ENCODE measurements around the gene YAE1. TPM values are rescaled to one million over a fixed set of nuclear protein-coding genes. Genes with fewer than 3 reads are reported as not detected.

The YAE1 gene
- total RNA-seq, 2 donors from 2014 or later = 9.8 to 28.3 TPM

- Histone ChIP-seq H3K36me3 (no peaks in the 10 kb centered on the region), H3K4me1 (replicated peaks) (no peaks in the 10 kb centered on the region), H3K27me3 (replicated peaks; ENCODE audit: insufficient read depth) (no peaks in the 10 kb centered on the region), H3K4me3 (no peak overlapping the region), H3K27ac (no peak overlapping the region), H3K9me3 (no peaks in the 10 kb centered on the region)
- DNase-seq (ENCODE audit: low spot score) = no peak
- intact Hi-C loops (cut with DNase I) = no loop called here
- no peak for TF ChIP-seq POLR2A (IDR thresholded peaks at IDR 0.05)
- TF ChIP-seq CTCF (IDR thresholded peaks at IDR 0.05) = no peak
- TF ChIP-seq POLR2AphosphoS5 (IDR thresholded peaks at IDR 0.05) = no peak
Measured at GRCh38 chr7:39557911-39558310, 8.3 kb upstream of the YAE1 start.

DNA sequence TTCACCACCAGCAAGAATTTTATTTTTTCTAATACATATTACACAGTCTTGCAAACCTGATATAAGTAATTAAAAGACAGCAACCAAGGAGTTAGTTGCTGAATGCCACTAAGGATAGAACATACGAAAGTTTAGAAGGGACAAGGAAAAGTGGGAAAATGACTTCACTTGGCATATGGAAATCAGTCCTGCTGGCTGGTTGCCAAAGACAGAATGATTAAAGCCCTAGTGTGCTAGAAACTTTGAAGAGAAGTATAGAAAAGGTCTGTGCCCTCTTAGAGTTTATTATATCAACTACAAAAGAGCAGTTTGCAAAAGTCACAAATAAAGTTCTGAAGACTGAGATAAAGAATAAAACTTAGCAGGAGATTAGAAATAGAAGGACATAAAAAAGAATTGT, 5.8 kb upstream of the YAE1 start:
- no peaks in the 10 kb centered on the region for H3K9me3 ChIP-seq
- TF ChIP-seq POLR2A (IDR thresholded peaks at IDR 0.05) = no peak
- no peak for TF ChIP-seq CTCF (IDR thresholded peaks at IDR 0.05)
- no peak for TF ChIP-seq POLR2AphosphoS5 (IDR thresholded peaks at IDR 0.05)
- no peaks in the 10 kb centered on the region for H3K27me3 ChIP-seq (replicated peaks; ENCODE audit: insufficient read depth)
- 63% methylated on average over 1 of the region's 1 CpG for WGBS
- H3K4me1 ChIP-seq (replicated peaks) = no peaks in the 10 kb centered on the region
- H3K27ac ChIP-seq = no peak overlapping the region
- H3K4me3 ChIP-seq = no peak overlapping the region
- no peak for DNase-seq (ENCODE audit: low spot score)
- H3K36me3 ChIP-seq = no peaks in the 10 kb centered on the region
- intact Hi-C loops (cut with DNase I) = no loop called here

DNA sequence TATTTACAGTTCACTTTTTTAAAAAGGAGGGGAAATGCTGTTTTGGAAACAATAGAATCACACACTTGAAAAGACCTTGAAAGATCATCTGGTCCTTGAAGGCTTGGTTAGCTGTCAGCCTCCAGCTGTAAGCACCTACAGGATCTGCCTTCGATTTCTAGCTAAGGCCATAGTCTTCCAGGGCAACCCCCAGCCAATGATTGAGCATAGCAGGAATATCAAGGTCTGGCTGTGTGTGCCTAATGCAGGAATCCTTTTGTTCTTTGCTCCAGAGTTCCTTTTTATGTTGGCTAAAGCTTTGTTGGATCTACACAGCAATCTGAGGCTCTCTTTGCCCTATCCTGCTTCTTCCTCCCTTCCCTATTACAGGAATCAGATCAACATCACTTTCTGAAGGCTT, 5.2 kb upstream of the YAE1 start:
- no peaks in the 10 kb centered on the region for H3K27me3 ChIP-seq (replicated peaks; ENCODE audit: insufficient read depth)
- no peaks in the 10 kb centered on the region for H3K36me3 ChIP-seq
- H3K9me3 ChIP-seq = no peaks in the 10 kb centered on the region
- intact Hi-C loops (cut with DNase I) = no loop called here
- H3K4me3 ChIP-seq = no peak overlapping the region
- H3K27ac ChIP-seq = no peak overlapping the region
- DNase-seq (ENCODE audit: low spot score) = no peak
- H3K4me1 ChIP-seq (replicated peaks) = no peaks in the 10 kb centered on the region
- TF ChIP-seq POLR2A (IDR thresholded peaks at IDR 0.05) = no peak
- TF ChIP-seq CTCF (IDR thresholded peaks at IDR 0.05) = no peak
- no peak for TF ChIP-seq POLR2AphosphoS5 (IDR thresholded peaks at IDR 0.05)
- WGBS = 60% methylated on average over 1 of the region's 1 CpG

- Histone ChIP-seq H3K36me3 (no peaks in the 10 kb centered on the region), H3K4me1 (replicated peaks) (no peaks in the 10 kb centered on the region), H3K9me3 (no peaks in the 10 kb centered on the region), H3K27me3 (replicated peaks; ENCODE audit: insufficient read depth) (no peaks in the 10 kb centered on the region), H3K27ac (peak overlapping the region; percentile 77 to 78), H3K4me3 (peak overlapping the region; percentile 62 to 63)
- no peak for DNase-seq (ENCODE audit: low spot score)
- intact Hi-C loops (cut with DNase I) = no loop called here
- TF ChIP-seq POLR2AphosphoS5 (IDR thresholded peaks at IDR 0.05) (no peak), POLR2A (IDR thresholded peaks at IDR 0.05) (no peak), CTCF (IDR thresholded peaks at IDR 0.05) (no peak)
- 27% methylated on average over 4 of the region's 4 CpGs for WGBS
Measured at GRCh38 chr7:39565538-39565937, 666 bp upstream of the YAE1 start.

DNA sequence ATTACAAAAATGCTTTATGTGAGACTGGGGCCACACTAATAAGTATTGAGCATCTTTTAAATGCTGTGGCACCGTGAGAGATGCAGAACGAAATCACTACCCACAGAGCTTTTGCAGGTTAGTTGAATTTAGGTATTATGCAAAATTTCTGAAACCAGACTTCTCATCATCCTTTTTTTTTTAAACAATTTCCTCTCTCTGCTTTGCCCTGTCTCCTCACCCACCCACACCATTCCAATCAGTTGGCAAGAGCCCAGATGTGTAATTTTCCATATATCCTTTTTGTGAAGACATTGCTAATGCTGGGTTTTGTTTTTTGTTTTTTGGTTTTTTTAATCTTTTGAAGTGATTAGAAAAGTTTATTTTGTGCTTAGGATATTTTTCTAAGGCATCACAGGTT, 1.1 kb downstream of the YAE1 start:
- TF ChIP-seq POLR2A (IDR thresholded peaks at IDR 0.05) (no peak), POLR2AphosphoS5 (IDR thresholded peaks at IDR 0.05) (no peak), CTCF (IDR thresholded peaks at IDR 0.05) (no peak)
- no peaks in the 10 kb centered on the region for H3K4me1 ChIP-seq (replicated peaks)
- no peaks in the 10 kb centered on the region for H3K27me3 ChIP-seq (replicated peaks; ENCODE audit: insufficient read depth)
- 57% methylated on average over 2 of the region's 2 CpGs for WGBS
- no peak for DNase-seq (ENCODE audit: low spot score)
- H3K4me3 ChIP-seq = peak overlapping the region in 1 of 2 donors; percentile 63
- no peak overlapping the region for H3K27ac ChIP-seq
- intact Hi-C loops (cut with DNase I) = no loop called here
- no peaks in the 10 kb centered on the region for H3K36me3 ChIP-seq
- H3K9me3 ChIP-seq = no peaks in the 10 kb centered on the region
